Peyer's patch (tissue), 4 donors: ENCODE results near the gene CRK. TPM values are rescaled to one million over a fixed set of nuclear protein-coding genes. Genes with fewer than 3 reads are reported as not detected.

Source experiments
- DNase-seq, 3 donors: peaks; one replicate each; pipeline ENCODE4 v3.0.0-alpha.2; 2017 to 2019
- H3K27ac ChIP-seq, 4 donors: fragments of 200-600 bp; sonication (generic); one replicate each; pipeline ENCODE4 v1.5.1; 2016 to 2019
- H3K27me3 ChIP-seq, 2 donors: fragments of 200-600 bp; sonication (generic); one replicate each; pipeline ENCODE4 v1.5.1; 2019
- H3K36me3 ChIP-seq, 3 donors: fragments of 200-600 bp; sonication (generic); one replicate each; pipeline ENCODE4 v1.5.1; 2016 to 2019
- H3K4me1 ChIP-seq, 4 donors: fragments of 200-600 bp; sonication (generic); one replicate each; pipeline ENCODE4 v1.5.1; 2016 to 2019
- H3K4me3 ChIP-seq, 4 donors: fragments of 200-600 bp; sonication (generic); 1 replicate in 3 of 4; 2 replicates in 1 of 4; pipeline ENCODE4 v1.5.1; 2016 to 2019; ENCODE audit warnings: mild to moderate bottlenecking in 1 of 4
- H3K9me3 ChIP-seq, 4 donors: fragments of 200-600 bp; sonication (generic); one replicate each; pipeline ENCODE4 v1.5.1; 2016 to 2019; ENCODE audit warnings: mild to moderate bottlenecking in 1 of 4
- CTCF ChIP-seq, 6 experiments: fragments of 450-650 bp in 4 of 6; fragments of 200-600 bp in 2 of 6; sonication (generic) in 1 of 6; IDR thresholded peaks; one replicate each; pipeline ENCODE4 v1.5.1; 2017 to 2019; ENCODE audit warnings: antibody characterized with exemption in 6 of 6, mild to moderate bottlenecking in 3 of 6, moderate library complexity in 1 of 6
- POLR2A ChIP-seq, 2 donors: fragments of 450-650 bp; IDR thresholded peaks; one replicate each; pipeline ENCODE4 v1.5.1; 2017; ENCODE audit warnings: antibody characterized with exemption in 2 of 2, mild to moderate bottlenecking in 2 of 2, moderate library complexity in 2 of 2
- total RNA-seq, 4 donors: library from RNA; depleted of rRNA; stranded (reverse); fragments of >200 nt; gene quantifications; one replicate each; pipeline ENCODE4 v1.1.0, GENCODE V29; 2016

CRK gene
- total RNA-seq, 4 donors from 2014 or later, result 33.0 to 66.2 (median 59.5) TPM

GRCh38 chr17:1480747-1481465, 24.9 kb upstream of the CRK start:
- Histone ChIP-seq H3K27me3 (no peaks in the 10 kb centered on the region), H3K36me3 (peaks cover 0 to 79% (median 0%) of the 10 kb centered on the region in 3 donors), H3K27ac (no peak overlapping the region), H3K4me1 (peaks cover 0 to 22% (median 8%) of the 10 kb centered on the region in 4 donors), H3K4me3 (no peak overlapping the region), H3K9me3 (no peaks in the 10 kb centered on the region)
- TF ChIP-seq CTCF (IDR thresholded peaks at IDR 0.05) (no peak), POLR2A (IDR thresholded peaks at IDR 0.05) (no peak)
- DNase-seq, result no peak

- Histone ChIP-seq H3K27me3 (no peaks in the 10 kb centered on the region), H3K27ac (no peak overlapping the region), H3K9me3 (no peaks in the 10 kb centered on the region), H3K4me3 (no peak overlapping the region), H3K4me1 (peaks cover 0 to 5% (median 2%) of the 10 kb centered on the region in 4 donors), H3K36me3 (peaks cover 0 to 86% (median 0%) of the 10 kb centered on the region in 3 donors)
- TF ChIP-seq POLR2A (IDR thresholded peaks at IDR 0.05), result no peak
- no peak for TF ChIP-seq CTCF (IDR thresholded peaks at IDR 0.05)
- no peak for DNase-seq
These were observed 22.4 kb upstream of the CRK start for GRCh38 chr17:1478418-1478817.

GRCh38 chr17:1475321-1475854, 19.4 kb upstream of the CRK start:
- Histone ChIP-seq H3K36me3 (peaks cover 0 to 89% (median 0%) of the 10 kb centered on the region in 3 donors), H3K4me3 (no peak overlapping the region), H3K27me3 (no peaks in the 10 kb centered on the region), H3K27ac (peak overlapping the region in 1 of 4 donors; percentile 68), H3K4me1 (peaks cover 0 to 3% (median 0%) of the 10 kb centered on the region in 4 donors), H3K9me3 (no peaks in the 10 kb centered on the region)
- DNase-seq, result no peak
- no peak for TF ChIP-seq POLR2A (IDR thresholded peaks at IDR 0.05)
- no peak for TF ChIP-seq CTCF (IDR thresholded peaks at IDR 0.05)

GRCh38 chr17:1474402-1475189, 18.6 kb upstream of the CRK start:
- Histone ChIP-seq H3K9me3 (no peaks in the 10 kb centered on the region), H3K4me3 (no peak overlapping the region), H3K27me3 (no peaks in the 10 kb centered on the region), H3K27ac (peak overlapping the region in 1 of 4 donors; percentile 68), H3K36me3 (peaks cover 0 to 90% (median 0%) of the 10 kb centered on the region in 3 donors), H3K4me1 (peaks cover 0 to 3% (median 0%) of the 10 kb centered on the region in 4 donors)
- peak in 2 of 3 donors; percentile 56 to 61 for DNase-seq
- TF ChIP-seq POLR2A (IDR thresholded peaks at IDR 0.05), result no peak
- no peak for TF ChIP-seq CTCF (IDR thresholded peaks at IDR 0.05)

GRCh38 chr17:1473841-1474240, 17.8 kb upstream of the CRK start:
- peaks cover 0 to 90% (median 0%) of the 10 kb centered on the region in 3 donors for H3K36me3 ChIP-seq
- no peaks in the 10 kb centered on the region for H3K27me3 ChIP-seq
- H3K4me3 ChIP-seq, result no peak overlapping the region
- peak overlapping the region in 1 of 4 donors; percentile 51 for H3K27ac ChIP-seq
- DNase-seq, result peak in 1 of 3 donors; percentile 58
- H3K4me1 ChIP-seq, result peaks cover 0 to 3% (median 0%) of the 10 kb centered on the region in 4 donors
- H3K9me3 ChIP-seq, result no peaks in the 10 kb centered on the region
- TF ChIP-seq POLR2A (IDR thresholded peaks at IDR 0.05), result no peak
- TF ChIP-seq CTCF (IDR thresholded peaks at IDR 0.05), result no peak
